ENCODE data around the gene TRHDE. TPM values are rescaled to one million over a fixed set of nuclear protein-coding genes. Genes with fewer than 3 reads are reported as not detected.

The TRHDE gene
- polyA plus RNA-seq, 1 donor from 2014 or later: 20.6 TPM

DNA sequence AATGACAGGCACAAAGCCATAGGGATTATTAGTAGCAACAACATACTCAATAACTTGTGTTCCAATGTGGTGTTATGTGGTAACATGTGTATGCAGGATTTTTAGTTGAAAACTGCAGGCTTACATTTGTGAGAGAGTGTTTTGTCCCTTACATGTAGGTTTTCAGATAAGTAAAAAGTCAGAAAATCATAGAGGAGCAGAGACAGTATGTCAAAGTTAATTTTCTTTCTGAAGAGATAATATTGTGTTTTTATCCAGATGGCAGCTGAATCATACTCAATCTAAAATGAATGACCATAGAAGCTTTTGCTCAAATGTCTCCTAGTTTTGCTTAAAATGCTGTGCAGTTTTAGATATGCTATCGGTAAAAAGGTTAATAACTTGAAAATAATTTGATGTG, 277.0 kb downstream of the TRHDE start:
- H2AFZ ChIP-seq (ENCODE audit: low read depth, low read length): no peak overlapping the region
- H3K27me3 ChIP-seq (ENCODE audit: insufficient read depth, low read depth, low read length): no peaks in the 10 kb centered on the region
- no peaks in the 10 kb centered on the region for H3K9me2 ChIP-seq (ENCODE audit: insufficient read depth, low read length)
- H3K9me3 ChIP-seq (ENCODE audit: low read length): no peaks in the 10 kb centered on the region
- H3K36me3 ChIP-seq (ENCODE audit: insufficient read depth, low read length): no peaks in the 10 kb centered on the region
- H3F3A ChIP-seq (ENCODE audit: insufficient read depth, low read length, poor library complexity, severe bottlenecking): no peaks in the 10 kb centered on the region
- no peak overlapping the region for H3K4me3 ChIP-seq (ENCODE audit: low read length)
- H3K27ac ChIP-seq (ENCODE audit: low read length): no peak overlapping the region
- TF ChIP-seq POLR2AphosphoS5 (IDR thresholded peaks at IDR 0.05) (peak; percentile 55), EP300 (conservative IDR thresholded peaks at IDR 0.05; ENCODE audit: poor library complexity, severe bottlenecking) (peak; percentile 91), MXI1 (conservative IDR thresholded peaks at IDR 0.05; ENCODE audit: poor library complexity, severe bottlenecking) (no peak), RAD21 (conservative IDR thresholded peaks at IDR 0.05) (no peak), EZH2 (IDR thresholded peaks at IDR 0.05; ENCODE audit: borderline replicate concordance, insufficient read depth, low read length, poor library complexity, severe bottlenecking) (no peak), TAF1 (IDR thresholded peaks at IDR 0.05; ENCODE audit: low read depth) (no peak), SMC3 (conservative IDR thresholded peaks at IDR 0.05; ENCODE audit: poor library complexity) (no peak)
- TF ChIP-seq, protein P1, sequence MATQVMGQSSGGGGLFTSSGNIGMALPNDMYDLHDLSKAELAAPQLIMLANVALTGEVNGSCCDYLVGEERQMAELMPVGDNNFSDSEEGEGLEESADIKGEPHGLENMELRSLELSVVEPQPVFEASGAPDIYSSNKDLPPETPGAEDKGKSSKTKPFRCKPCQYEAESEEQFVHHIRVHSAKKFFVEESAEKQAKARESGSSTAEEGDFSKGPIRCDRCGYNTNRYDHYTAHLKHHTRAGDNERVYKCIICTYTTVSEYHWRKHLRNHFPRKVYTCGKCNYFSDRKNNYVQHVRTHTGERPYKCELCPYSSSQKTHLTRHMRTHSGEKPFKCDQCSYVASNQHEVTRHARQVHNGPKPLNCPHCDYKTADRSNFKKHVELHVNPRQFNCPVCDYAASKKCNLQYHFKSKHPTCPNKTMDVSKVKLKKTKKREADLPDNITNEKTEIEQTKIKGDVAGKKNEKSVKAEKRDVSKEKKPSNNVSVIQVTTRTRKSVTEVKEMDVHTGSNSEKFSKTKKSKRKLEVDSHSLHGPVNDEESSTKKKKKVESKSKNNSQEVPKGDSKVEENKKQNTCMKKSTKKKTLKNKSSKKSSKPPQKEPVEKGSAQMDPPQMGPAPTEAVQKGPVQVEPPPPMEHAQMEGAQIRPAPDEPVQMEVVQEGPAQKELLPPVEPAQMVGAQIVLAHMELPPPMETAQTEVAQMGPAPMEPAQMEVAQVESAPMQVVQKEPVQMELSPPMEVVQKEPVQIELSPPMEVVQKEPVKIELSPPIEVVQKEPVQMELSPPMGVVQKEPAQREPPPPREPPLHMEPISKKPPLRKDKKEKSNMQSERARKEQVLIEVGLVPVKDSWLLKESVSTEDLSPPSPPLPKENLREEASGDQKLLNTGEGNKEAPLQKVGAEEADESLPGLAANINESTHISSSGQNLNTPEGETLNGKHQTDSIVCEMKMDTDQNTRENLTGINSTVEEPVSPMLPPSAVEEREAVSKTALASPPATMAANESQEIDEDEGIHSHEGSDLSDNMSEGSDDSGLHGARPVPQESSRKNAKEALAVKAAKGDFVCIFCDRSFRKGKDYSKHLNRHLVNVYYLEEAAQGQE (IDR thresholded peaks at IDR 0.05; ENCODE audit: borderline replicate concordance): no peak
- TF ChIP-seq, protein P2, sequence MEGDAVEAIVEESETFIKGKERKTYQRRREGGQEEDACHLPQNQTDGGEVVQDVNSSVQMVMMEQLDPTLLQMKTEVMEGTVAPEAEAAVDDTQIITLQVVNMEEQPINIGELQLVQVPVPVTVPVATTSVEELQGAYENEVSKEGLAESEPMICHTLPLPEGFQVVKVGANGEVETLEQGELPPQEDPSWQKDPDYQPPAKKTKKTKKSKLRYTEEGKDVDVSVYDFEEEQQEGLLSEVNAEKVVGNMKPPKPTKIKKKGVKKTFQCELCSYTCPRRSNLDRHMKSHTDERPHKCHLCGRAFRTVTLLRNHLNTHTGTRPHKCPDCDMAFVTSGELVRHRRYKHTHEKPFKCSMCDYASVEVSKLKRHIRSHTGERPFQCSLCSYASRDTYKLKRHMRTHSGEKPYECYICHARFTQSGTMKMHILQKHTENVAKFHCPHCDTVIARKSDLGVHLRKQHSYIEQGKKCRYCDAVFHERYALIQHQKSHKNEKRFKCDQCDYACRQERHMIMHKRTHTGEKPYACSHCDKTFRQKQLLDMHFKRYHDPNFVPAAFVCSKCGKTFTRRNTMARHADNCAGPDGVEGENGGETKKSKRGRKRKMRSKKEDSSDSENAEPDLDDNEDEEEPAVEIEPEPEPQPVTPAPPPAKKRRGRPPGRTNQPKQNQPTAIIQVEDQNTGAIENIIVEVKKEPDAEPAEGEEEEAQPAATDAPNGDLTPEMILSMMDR (IDR thresholded peaks at IDR 0.05; ENCODE audit: poor library complexity, severe bottlenecking): no peak
- no peaks in the 10 kb centered on the region for H4K20me1 ChIP-seq (ENCODE audit: insufficient read depth)
- no peak overlapping the region for H3K9ac ChIP-seq (ENCODE audit: low read length)
- no peak overlapping the region for H3K4me2 ChIP-seq (ENCODE audit: low read length)
- H3K79me2 ChIP-seq (replicated peaks; ENCODE audit: insufficient read depth, low read length): no peaks in the 10 kb centered on the region

DNA sequence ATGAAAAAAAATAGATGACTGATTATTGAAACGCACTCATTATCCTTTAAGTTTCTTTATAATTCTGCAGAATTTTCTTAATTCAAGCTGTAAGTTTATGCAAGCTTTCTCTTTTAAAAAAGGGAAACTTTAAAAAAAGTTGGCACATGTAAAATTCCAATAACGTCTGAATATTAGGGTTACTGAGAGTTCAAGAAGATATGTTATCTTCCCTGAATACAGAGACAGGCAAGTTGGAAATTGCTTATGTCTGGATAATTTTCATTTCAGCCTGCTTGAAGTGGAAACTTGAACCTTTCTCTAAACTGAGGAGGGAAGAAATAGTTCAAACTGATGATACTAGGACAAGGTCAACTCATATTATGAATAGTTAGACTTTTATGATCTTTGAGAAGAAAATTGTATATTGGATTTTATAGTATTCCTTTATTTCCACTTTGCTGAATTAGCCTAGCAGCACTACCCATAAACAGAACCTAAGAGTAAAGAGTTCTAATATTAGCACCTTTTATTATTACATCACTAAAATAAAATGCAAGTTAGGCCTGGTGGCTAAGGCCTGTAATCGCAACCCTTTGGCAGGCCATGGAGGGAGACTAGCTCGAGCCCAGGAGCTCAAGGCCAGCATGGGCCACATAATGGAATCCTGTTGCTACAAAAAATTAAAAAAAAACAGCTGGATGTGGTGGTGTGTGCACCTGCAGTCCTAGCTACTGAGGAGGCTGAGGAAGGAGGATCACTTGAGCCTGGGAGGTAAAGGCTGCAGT, 288.0 kb downstream of the TRHDE start:
- Histone ChIP-seq H3K36me3 (ENCODE audit: insufficient read depth, low read length) (no peaks in the 10 kb centered on the region), H3K4me2 (ENCODE audit: low read length) (no peak overlapping the region), H3K9me2 (ENCODE audit: insufficient read depth, low read length) (no peaks in the 10 kb centered on the region), H3K79me2 (replicated peaks; ENCODE audit: insufficient read depth, low read length) (no peaks in the 10 kb centered on the region), H4K20me1 (ENCODE audit: insufficient read depth) (no peaks in the 10 kb centered on the region), H3F3A (ENCODE audit: insufficient read depth, low read length, poor library complexity, severe bottlenecking) (no peaks in the 10 kb centered on the region), H3K9ac (ENCODE audit: low read length) (no peak overlapping the region), H3K9me3 (ENCODE audit: low read length) (no peaks in the 10 kb centered on the region), H3K4me3 (ENCODE audit: low read length) (no peak overlapping the region), H3K27ac (ENCODE audit: low read length) (no peak overlapping the region), H2AFZ (ENCODE audit: low read depth, low read length) (no peak overlapping the region), H3K27me3 (ENCODE audit: insufficient read depth, low read depth, low read length) (no peaks in the 10 kb centered on the region)
- TF ChIP-seq MXI1 (conservative IDR thresholded peaks at IDR 0.05; ENCODE audit: poor library complexity, severe bottlenecking) (no peak), EP300 (conservative IDR thresholded peaks at IDR 0.05; ENCODE audit: poor library complexity, severe bottlenecking) (no peak), EZH2 (IDR thresholded peaks at IDR 0.05; ENCODE audit: borderline replicate concordance, insufficient read depth, low read length, poor library complexity, severe bottlenecking) (no peak), RAD21 (conservative IDR thresholded peaks at IDR 0.05) (no peak), POLR2AphosphoS5 (IDR thresholded peaks at IDR 0.05) (no peak), TAF1 (IDR thresholded peaks at IDR 0.05; ENCODE audit: low read depth) (no peak), SMC3 (conservative IDR thresholded peaks at IDR 0.05; ENCODE audit: poor library complexity) (no peak)
- TF ChIP-seq, protein P1 (IDR thresholded peaks at IDR 0.05; ENCODE audit: borderline replicate concordance): no peak
- TF ChIP-seq, protein P2 (IDR thresholded peaks at IDR 0.05; ENCODE audit: poor library complexity, severe bottlenecking): no peak
